ENCODE data around the gene PAPOLG.

GRCh38 chr2:60822987-60823386 is 66.9 kb downstream of the PAPOLG start:
- no peak for TF ChIP-seq CTCF (IDR thresholded peaks at IDR 0.05)
- no peak for TF ChIP-seq POLR2A (IDR thresholded peaks at IDR 0.05)
